ENCODE results near the gene C1orf159.
"Not testable (repeated sequence)": the region's sequence is repeated elsewhere in the genome, so short reads cannot be mapped to it uniquely, and the experiment has no call there.

Gene C1orf159

GRCh38 chr1:1079408-1080121 is 36.3 kb downstream of the C1orf159 start:
- DNase-seq, result peak; percentile 28

- not testable (repeated sequence) for DNase-seq
Observed at GRCh38 chr1:1077396-1077795, 38.5 kb downstream of the C1orf159 start.

- no peak for DNase-seq
Observed at GRCh38 chr1:1075148-1075935, 40.5 kb downstream of the C1orf159 start.

GRCh38 chr1:1074631-1075147 is 41.2 kb downstream of the C1orf159 start:
- DNase-seq, result no peak

GRCh38 chr1:1073743-1074587 is 41.9 kb downstream of the C1orf159 start, which contains the start of gene RNF223:
Gene RNF223, minus strand, starts transcription at chr1:1074306. Its CDS starts 1,740 bp downstream, at chr1:1072566.
- no peak for DNase-seq

GRCh38 chr1:1072849-1073742 is 42.8 kb downstream of the C1orf159 start:
- DNase-seq, result no peak

GRCh38 chr1:1072299-1072848 is 43.5 kb downstream of the C1orf159 start:
- no peak for DNase-seq

- DNase-seq, result no peak
Observed at GRCh38 chr1:1071486-1072298, 44.2 kb downstream of the C1orf159 start.

- no peak for DNase-seq
Observed at GRCh38 chr1:1069711-1070676, 45.9 kb downstream of the C1orf159 start.

- DNase-seq, result peak; percentile 89
Observed at GRCh38 chr1:1069056-1069710, 46.7 kb downstream of the C1orf159 start.

- DNase-seq, result peak; percentile 24
Observed at GRCh38 chr1:1068517-1069055, 47.3 kb downstream of the C1orf159 start.

- DNase-seq, result no peak
Observed at GRCh38 chr1:1067860-1068516, 47.9 kb downstream of the C1orf159 start.

- DNase-seq, result no peak
Observed at GRCh38 chr1:1067284-1067859, 48.5 kb downstream of the C1orf159 start.

- no peak for DNase-seq
Observed at GRCh38 chr1:1066403-1067283, 49.2 kb downstream of the C1orf159 start.

- DNase-seq, result not testable (repeated sequence)
Observed at GRCh38 chr1:1065940-1066304, 50.0 kb downstream of the C1orf159 start.

- no peak for DNase-seq
Observed at GRCh38 chr1:1065265-1065939, 50.5 kb downstream of the C1orf159 start.

Data from activated CD4-positive, alpha-beta T cell treated with anti-CD3 and anti-CD28 coated beads, Interleukin-2, amount 50 U/mL, for 16 hours (primary cell).